ENCODE results near the gene HOXC4. TPM values are rescaled to one million over a fixed set of nuclear protein-coding genes. Genes with fewer than 3 reads are reported as not detected.

Gene HOXC4
- total and polyA plus RNA-seq, 2 of the 8 experiments (the other 6 are each of a cell fraction or from before 2014, with no cell fraction given) = not detected

DNA sequence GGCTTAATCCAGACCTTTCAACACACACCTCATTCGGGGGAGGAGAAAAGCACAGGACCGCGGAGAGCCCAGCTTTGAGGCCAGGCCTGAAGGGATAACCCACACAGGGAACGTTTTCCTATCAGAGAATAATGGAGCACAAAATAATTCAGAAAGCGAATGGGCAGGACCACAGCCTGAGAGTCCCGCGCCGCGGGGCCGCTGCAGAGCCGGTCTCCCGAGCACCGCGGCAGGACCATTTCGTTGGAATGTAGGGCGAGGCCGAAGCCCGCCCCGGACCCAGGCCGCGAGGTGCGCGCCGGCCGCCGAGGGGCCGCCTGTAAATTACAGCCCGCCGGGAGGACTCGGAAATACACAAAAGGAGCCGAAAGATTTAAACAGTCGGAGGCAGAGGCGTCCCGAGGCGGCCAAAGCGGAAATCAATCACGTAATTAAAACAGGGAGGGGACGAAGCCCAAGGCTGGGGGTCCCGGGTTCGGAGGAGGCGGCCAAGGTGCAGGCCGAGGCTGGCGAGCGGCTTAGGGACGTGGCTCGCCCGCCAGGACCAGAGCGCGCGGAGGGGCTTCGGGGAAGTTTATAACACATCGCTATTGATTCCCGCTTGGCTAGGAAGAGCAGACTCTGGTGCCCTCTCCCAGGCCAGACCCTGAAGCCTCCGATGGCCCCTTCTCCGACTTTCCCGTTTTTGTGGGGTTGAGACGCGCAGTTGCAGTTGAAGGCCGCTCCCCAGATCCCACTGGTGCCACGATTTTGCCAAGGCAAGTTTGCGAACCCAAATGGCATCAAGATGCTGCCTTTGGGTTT, 6.3 kb upstream of the HOXC4 start (continued):
- TF ChIP-seq GABPA (IDR thresholded peaks at IDR 0.05; ENCODE audit: borderline replicate concordance, insufficient read depth, low read length) = peak; percentile 34; the same call in 1 of the 2 replicates
- no peak for TF ChIP-seq NRF1 (IDR thresholded peaks at IDR 0.05; ENCODE audit: low read depth, low read length)

Measured in H1 (cell line).